Epidermal melanocyte (primary cell): Measurements from ENCODE around the gene OSBPL10.

ENCODE experiments used
- DNase-seq: peaks from one replicate; pipeline ENCODE4 v3.0.0; 2011; ENCODE audit warnings: low spot score; ENCODE audit not compliant: insufficient read length

OSBPL10 gene

DNA sequence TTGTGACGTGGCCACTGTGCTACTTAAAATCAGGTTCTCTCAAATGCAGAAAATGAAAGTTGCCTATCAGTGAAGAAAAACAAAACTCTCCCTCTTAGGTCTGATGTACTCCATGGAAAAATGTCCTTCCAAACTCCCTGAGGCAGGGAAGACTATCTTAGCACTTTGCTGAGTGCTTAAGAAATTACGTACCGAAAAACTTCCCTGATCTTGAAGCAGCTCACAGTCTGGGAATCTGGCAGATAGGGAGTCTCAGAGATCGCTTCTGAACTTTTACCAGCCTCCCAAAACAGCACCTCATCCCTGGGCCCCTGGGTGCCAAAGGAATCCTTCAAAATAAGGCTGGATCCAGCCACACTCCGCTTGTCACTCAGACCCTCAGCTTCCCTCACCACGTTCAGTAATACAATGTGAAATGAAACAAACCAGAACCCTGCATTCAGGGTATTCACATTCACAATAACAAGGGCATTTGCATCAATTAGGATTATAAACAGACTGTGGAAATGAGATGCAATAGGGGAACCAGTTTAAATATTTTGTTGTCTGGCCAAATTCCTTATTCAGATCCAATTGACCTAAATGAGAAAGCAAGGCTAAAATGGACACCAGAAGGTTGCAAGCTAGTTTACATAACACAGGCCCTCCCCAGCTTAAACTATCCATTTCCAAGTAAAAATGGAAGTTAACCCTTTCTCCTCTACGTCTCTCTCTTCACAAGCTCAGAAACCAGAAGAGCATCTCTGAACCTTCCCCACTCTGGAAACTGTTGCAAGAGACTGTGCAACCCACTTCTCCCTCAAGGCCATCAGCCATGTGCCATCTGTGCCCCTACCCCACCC is 20.9 kb downstream of the OSBPL10 start:
- DNase-seq, result no peak

DNA sequence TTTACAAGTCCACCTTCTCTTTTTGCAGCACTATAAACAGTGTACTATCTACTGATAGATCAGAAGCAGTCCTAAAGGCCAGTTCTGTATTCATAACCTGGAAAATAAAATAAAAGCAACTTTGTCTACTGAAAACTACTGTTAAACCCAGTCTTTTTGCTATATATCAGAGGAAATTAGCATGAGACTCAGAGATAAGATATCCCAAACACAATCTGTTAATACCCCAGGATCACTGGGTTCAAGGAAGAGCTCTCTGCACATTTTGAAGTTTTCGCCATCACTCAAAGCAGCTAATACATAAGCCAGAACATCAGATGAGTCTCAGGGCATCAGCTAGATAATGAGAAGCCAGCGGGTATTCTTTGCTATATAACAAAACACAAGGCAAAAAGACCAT is 21.8 kb downstream of the OSBPL10 start:
- no peak for DNase-seq

DNA sequence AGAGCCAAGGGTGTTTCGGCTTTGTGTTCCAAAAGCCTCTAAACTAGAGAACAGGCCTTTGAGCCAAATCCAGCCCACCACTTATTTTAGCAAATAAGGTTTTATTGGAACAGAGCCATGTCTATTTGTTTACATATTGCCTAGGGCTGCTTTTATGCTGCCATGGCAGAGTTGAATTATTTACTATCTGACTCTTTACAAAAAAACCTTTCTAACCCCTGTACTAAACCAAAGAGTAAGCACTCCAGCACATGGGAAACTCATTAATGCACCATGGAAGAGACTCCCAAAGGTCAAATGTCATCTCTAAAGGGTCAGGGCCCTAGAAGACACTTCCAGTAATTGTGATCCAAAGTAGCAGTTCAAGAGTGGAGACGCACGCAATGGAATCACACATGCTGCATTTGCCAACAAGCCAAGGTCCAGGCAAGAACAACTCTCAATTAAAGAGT is 22.3 kb downstream of the OSBPL10 start:
- no peak for DNase-seq

DNA sequence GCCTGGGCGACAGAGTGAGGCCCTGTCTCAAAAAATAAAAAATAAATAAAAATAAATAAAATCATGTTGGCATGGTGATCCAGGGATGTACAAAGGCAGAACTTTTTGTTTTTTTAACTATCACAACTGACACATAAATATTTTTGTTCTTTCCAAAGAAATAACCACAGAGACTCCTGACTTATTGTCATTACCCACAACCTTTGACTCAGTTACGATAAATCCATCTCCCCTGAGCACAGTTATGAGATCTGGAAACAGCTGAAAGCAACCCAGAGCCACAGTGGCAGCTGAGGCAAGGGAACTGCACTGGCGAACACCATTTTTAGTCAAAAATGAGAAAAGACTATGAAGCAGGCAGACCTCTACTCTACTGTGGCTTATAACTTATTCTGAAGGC is 24.0 kb downstream of the OSBPL10 start:
- no peak for DNase-seq

DNA sequence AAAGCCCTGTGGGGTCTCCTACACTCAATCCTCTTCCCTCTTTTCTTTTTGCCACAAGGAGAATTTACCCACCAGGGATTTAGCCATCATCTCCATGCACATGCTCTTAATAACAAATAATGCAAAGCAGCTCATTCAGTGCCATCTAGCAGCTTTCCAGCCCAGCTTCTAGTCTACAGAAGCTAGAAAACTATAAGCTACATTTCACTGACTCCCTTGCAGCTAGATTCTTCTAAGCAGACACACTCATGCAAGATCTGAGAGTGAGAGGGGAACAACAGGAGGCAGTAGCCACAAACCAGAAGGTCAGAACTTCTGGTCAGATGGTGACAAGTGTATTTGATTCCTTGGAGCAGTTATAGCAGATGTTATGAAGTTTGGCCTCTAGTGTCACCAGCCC is 25.5 kb downstream of the OSBPL10 start:
- no peak for DNase-seq

DNA sequence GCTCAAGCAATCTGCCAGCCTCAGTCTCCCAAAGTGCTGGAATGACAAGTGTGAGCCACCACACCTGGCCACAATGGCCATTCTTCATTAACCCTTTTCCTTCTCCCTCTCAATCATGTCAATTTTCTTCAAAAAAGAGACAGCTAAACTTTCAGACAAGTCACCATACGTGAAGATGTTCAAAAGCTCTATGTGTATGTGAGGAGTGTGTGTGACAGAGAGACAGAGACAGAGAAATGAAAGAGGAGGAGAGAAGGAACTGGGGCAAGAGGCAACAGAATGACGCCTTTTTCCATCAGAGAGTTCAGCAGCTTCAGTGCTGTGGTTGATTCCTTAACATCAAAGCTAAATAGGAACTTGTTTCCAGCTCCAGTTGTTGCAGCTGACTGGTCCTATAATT is 27.4 kb downstream of the OSBPL10 start:
- no peak for DNase-seq

DNA sequence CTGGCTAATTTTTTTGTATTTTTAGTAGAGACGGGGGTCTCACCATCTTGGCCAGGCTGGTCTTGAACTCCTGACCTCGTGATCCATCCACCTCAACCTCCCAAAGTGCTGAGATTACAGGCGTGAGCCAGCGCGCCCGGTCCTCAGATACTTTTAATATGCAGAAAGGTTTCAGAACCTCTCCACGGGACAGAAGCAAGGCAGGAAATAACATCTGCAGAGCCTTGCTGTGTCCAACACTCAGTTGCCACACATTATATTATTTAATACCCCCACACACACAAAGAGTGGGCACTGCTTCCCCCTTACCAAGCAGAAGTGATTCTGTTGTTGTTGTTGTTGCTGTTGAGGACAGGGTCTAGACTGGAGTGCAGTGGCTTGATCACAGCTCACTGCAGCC is 28.0 kb downstream of the OSBPL10 start:
- DNase-seq, result no peak

DNA sequence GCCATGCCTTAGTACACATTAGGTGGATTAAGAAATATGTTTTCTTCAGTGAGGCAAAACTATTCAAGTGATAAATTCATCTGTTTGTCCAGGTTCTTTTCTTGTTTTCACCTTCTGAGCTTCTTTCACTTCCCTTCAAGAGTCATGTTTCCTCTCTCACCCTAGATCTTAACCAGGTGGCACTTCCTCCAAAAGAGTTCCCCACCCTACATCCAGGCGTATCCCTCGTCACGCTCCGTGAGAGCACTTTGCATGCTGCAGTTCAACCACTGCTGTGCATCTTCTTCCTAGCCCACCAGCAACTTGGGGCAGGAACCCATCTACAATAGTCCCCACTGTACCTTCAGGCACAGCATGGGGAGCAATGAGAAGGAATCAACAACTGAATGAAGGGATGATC is 28.9 kb downstream of the OSBPL10 start:
- no peak for DNase-seq

DNA sequence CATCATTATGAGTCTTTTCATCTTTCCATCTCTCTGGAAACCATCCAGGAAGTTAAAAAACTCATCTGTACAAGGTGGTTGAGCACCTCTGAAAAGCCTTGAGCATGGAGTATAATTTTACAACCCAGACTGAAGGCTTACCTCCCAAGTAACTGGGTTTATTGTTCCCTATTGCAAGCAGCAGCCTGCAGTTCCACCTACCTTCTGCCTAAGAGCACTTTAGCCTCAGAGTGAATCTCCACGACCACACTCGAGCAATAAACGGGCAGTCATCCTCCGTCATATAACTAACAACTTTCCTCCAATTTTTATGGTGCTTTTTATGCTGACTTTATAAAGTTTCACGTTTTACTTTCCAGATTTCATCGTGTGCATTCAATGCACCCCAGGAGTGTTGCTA is 32.8 kb downstream of the OSBPL10 start:
- DNase-seq, result no peak

DNA sequence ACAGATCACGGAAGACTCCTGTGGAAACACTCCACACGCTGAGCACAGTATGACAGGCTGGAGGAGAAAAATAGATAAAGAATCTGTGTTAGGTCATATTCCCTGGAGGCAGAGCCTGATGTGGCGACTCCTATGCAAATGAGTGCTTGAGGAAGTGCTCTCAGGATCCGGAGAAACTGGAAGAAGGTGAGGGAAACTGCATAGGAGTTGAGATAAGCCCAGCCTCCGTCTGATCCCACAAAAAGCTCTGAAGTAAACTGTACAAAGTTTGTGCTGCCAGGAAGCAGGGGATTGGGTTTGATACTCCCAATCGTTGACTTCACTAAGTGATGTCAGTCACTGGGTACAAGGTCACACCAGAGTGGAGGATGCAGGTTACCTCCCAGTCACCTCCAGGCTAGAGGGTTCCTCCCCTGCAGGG is 33.4 kb downstream of the OSBPL10 start:
- no peak for DNase-seq

DNA sequence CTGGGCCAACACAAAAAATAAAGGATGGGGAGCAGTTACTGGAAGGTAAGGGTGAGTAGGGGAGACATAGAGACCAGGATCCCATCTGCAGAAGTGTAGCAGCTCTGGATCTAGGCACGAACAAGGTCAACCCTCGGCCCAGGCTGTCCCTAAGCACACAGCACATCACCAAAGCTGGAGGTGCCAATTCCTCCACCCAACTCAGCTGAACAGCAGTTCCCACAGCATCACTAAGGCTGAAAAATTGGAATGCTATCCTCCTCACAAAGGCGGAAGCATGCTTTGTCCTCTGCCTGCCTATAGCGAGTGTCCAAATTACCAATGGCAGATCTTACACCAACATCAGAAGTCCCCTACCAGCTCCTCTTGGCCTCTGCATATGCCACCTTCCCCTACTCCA is 33.9 kb downstream of the OSBPL10 start:
- DNase-seq, result no peak

DNA sequence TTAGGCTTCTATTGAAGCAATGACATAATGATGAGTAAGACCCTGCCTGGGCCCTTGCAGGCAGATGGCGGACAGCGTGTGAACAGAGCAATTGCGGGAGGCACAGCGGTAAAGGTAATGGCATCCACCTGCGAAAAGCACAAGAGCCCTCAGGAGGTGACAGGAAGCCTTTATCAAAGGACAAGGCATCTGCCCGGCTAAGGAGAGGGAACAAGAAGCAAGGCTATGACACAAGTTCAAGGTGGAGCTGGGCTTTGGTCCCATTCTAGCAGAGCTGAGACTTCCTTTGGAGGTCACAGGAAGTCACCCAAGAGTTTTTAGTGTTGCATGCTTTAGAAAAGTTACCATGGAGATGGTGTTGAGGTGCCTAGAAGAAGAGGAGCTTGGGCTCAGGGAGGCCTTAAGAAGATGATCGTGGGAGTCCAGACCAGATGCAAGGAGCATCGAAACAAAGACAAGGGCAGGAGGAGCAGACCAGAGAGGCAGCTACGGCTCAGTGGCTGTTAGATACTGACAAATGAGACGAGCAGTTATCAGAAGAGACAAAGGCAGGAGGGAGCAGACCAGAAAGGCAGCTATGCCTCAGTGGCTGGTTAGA is 34.5 kb downstream of the OSBPL10 start:
- no peak for DNase-seq

DNA sequence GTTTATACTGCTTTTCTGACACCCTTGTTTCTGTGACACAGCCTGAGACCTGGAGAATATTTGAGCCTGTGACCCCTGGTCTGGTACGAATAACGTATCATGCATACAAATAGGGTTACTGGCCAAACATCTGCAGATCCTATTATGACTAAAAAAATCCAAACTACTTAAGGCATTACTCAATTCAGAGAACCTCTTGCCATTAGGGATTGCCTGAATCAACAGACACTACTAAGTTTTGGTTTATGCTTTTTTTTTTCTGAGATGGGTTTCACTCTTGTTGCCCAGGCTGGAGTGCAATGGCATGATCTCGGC is 35.4 kb downstream of the OSBPL10 start:
- no peak for DNase-seq

DNA sequence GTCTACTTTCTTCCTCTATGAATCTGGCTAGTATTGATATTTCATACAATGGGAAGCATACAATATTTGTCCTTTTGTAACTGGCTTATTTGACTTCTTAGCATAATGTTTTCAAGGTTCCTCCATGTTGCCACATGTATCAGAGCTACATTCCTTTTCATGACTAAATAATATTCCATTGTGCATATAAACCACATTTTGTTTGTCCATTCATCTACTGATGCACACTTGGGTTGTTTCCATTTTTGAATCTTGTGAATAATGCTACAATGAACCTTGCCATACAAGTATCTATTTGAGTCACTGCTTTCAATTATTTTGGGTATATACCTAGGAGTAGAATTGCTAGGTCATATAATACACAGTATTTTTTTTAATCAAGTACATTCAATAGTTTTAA is 38.0 kb downstream of the OSBPL10 start:
- DNase-seq, result no peak

DNA sequence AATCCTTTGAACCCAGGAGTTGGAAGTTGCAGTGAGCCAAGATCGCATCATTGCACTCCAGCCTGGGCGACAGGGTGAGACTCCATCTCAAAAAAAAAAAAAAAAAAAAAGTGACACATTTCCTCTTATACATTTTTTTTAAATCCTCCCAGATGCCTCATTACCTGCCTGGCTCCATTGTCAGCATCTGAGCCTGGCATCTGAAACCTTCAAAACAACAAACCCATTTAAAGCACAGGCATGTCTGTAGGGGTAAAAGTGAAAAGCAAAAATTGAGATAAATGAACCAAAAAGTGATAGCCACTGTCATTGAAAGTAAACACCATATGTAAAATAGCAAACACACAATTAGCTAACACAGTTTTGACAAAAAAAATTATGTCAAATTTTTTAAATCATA is 38.6 kb downstream of the OSBPL10 start:
- no peak for DNase-seq

DNA sequence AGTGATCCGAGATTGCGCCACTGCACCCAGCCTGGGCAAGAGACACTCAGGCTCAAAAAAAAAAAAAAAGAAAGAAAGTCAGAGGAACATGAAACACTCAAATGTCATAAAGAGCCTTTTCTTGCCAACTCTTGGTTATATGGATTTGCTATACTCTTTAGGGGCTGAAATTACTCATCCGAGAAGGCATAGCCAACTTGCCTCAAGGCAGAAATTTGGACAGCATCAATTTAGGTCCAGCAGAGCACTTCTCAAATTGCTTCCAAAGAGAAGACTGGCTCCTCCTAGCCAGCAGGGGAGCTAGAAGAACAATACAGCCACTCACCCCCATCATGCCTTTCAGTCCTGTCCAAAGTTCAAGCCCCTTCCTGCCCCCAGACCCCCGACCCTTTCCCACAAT is 43.8 kb downstream of the OSBPL10 start:
- no peak for DNase-seq

DNA sequence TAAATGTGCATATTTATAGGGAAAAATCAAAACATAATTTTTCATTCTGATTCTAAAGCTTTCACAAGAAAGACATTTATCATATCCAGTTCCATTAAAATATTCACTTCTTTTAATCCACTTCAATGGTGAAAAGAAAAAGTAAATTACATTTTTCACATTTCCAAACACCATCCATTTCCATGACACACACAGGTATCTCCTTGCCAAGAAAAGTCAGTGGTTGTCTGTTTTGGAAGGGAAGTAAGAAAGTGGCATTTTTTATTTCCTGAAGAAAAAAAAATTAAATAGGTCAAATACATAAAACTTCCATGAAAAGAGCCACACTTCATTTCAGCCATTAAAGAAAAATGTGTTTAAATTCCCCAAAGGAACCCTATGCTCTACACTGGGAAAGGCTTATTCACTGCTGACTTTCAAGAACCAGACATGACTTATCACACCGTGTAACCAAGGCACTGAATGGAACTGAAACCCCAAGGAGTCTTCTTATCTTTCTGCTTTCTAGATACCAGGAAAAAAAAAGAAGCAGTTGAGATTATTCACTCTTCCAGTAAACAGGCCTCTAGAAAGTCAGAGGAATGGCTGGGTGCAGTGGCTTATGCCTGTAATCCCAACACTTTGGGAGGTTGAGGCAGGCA is 44.5 kb downstream of the OSBPL10 start:
- no peak for DNase-seq

DNA sequence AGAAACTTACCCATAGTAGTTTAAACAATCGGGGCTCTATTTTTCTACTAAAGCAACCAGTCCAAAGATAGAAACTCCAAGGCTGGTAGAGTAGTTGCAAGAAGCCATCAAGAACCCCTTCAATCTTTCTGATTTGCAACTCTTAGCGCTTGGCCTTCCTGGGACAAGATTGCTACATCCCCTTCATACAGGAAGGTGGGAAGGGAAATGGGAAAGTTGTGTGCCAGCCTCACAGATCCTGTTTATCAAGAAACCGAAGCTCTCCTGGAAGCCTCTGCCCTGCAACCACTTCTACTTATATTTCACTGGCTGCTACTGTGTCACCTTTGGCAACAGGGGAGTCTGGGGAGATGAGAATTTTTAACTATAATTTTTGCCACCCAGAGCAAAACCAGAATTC is 46.2 kb downstream of the OSBPL10 start:
- no peak for DNase-seq

DNA sequence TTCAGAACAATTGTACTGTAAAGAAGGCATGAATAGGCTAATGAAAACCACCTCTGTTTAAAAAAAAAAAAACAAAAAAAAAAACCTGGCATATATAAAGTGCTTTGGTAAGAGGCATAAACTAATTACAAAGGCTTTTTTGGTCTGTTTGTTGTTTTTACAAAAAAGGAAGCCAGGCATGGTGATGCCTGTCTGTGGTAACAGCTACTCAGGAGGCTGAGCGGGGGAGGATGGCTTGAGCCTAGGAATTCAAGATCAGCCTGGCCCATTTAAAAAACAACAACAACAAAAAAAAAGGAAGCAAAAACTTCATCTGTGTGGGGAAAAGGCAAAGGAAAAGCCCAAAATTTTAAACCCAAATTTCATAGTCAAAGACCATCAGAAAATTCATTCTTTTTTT is 47.0 kb downstream of the OSBPL10 start:
- no peak for DNase-seq

DNA sequence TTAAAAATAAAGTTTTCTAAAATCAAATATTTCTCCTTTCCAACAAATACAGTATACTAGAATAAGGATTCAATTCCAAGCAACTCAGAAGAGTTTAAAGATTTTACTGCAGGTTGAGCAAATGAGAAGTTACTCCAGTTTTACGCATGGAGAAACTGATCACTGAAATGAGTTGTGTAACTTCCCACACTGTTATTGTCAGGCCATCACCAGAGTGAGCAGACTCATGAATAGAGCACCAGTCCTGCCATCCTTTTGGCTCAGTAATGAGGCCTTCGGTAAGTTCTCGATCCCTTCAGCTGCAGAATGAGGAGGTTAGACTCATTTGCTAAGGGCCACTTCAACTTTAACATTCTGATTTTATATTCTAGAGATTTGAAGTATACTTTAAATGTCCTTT is 48.1 kb downstream of the OSBPL10 start:
- no peak for DNase-seq

DNA sequence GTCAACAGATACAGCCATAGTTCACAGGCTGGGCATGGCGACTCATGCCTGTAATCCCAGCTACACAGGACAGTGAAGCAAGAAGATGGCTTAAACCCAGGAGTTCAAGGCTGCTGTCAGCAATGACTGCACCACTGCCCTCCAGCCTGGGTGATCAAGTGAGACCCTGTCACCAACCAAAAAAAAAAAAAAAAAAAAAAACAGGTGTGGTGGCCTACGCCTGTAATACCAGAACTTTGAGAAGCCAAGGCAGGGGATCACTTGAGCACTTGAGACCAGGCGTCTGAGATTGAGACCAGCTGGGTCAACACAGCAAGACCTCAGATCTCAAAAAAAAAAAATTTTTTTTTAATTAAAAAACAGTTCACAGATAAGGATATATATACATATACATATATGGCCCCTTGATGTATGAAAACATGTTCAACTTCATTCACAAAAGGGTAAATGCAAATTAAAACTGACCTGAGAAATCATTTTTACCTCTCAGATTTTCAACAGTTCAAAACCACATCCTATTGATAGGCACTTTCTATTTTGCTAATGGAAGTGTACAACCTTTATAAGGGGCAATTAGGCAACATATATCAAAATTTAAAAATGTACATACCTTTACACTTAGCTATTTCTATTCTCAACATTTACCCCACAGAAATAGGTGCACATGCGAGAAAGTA is 51.1 kb downstream of the OSBPL10 start:
- no peak for DNase-seq

DNA sequence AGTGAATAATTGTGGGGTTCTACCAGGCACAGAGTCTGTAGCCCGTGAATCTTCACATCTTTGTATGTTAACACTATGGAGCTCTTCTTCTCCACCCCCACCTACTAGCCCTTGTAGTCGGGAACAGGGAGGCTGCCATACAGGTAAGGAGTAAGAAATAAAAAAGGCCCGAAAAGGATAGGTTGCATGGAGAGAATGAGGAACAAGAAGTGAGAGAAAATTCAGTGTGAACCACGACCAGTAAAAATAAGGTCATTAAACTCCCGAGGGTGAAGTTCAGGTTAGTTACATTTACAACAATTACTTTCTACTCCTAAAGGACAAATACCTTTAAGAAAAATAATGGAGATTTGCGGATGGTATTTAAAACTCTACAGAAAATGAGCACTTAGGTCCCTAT is 53.3 kb downstream of the OSBPL10 start:
- no peak for DNase-seq
